ENCODE data around the gene SNF8. TPM values are rescaled to one million over a fixed set of nuclear protein-coding genes. Genes with fewer than 3 reads are reported as not detected.

SNF8 gene
- polyA plus RNA-seq, 1 experiment = 116 TPM

DNA sequence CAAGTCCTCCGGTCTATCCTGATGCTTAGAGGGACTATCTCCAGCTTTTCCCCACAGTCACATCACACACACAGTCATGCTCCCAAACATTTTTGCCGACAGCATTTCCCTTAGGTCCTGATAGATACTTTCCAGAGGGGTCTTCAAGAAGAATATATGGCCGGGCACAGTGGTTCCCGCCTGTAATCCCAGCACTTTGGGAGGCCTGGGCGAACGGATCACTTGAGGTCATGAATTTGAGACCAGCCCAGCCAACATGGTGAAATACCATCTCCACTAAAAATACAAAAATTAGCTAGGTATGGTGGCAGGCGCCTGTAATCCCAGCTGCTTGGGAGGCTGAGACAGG lies 28.1 kb upstream of the SNF8 start:
- ChIA-PET CTCF (interaction anchor here (1.0 to 1.5 kb wide), 3 partner anchors 11 to 60 kb away, joined by 3 to 7 read pairs (median 6); no protein-coding TSS in a partner anchor), POLR2A (interaction anchor here (0.6 to 2.5 kb wide), 6 partner anchors 9 to 28 kb away, joined by 3 to 18 read pairs (median 5); partner anchors contain the start of genes IGF2BP1 and SNF8)
- Histone ChIP-seq H3K9me3 (ENCODE audit: control insufficient read depth, insufficient read depth, low read length) (no peaks in the 10 kb centered on the region; the same call in 1 of the 2 replicates), H3K27ac (ENCODE audit: low read depth, low read length) (peak overlapping the region; percentile 92), H3K27me3 (ENCODE audit: control insufficient read depth, insufficient read depth, low read length) (no peaks in the 10 kb centered on the region), H3K4me3 (ENCODE audit: low read depth, low read length) (no peak overlapping the region; the same call in 1 of the 2 replicates)
- DNase-seq (ENCODE audit: low read depth, low spot score) = no peak
- TF ChIP-seq CTCF (IDR thresholded peaks at IDR 0.05; ENCODE audit: low read depth, low read length) = no peak

GRCh38 chr17:48970865-48971687 lies 26.4 kb upstream of the SNF8 start:
- no peak overlapping the region for H3K4me3 ChIP-seq (ENCODE audit: low read depth, low read length)
- DNase-seq (ENCODE audit: low read depth, low spot score) = no peak
- peak overlapping the region; percentile 96 for H3K27ac ChIP-seq (ENCODE audit: low read depth, low read length)
- ChIA-PET POLR2A (interaction anchor here (1.0 to 2.5 kb wide), 3 partner anchors 9 to 26 kb away, joined by 3 to 18 read pairs (median 5); partner anchors contain the start of gene SNF8), CTCF (no interaction called here)
- no peaks in the 10 kb centered on the region for H3K27me3 ChIP-seq (ENCODE audit: control insufficient read depth, insufficient read depth, low read length)
- TF ChIP-seq CTCF (IDR thresholded peaks at IDR 0.05; ENCODE audit: low read depth, low read length) = no peak
- H3K9me3 ChIP-seq (ENCODE audit: control insufficient read depth, insufficient read depth, low read length) = no peaks in the 10 kb centered on the region

DNA sequence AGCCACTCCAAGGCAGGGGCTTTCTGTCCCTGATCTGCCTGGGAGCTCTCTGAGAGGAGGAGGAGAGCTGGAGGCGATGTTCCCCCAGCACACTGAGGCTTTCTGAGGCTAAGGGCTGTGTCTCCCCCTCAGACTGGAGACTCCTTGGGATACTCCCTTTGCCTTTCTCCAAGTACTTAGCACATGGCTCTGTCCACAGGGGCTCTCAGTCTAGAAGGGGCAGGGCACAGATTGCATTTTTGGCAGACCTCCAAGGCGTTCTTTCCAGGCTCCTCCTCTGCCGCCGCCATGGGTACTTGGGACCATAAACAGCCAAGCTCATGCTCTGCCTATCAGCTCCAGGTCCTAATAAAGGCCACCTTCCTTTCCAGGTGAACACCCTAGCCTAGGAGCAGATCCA lies 25.6 kb upstream of the SNF8 start:
- H3K9me3 ChIP-seq (ENCODE audit: control insufficient read depth, insufficient read depth, low read length) = no peaks in the 10 kb centered on the region
- CTCF ChIA-PET = no interaction called here
- DNase-seq (ENCODE audit: low read depth, low spot score) = no peak
- POLR2A ChIA-PET = interaction anchor here (1.0 to 1.3 kb wide), 2 partner anchors 23 to 25 kb away, joined by 3 to 5 read pairs; partner anchors contain the start of gene SNF8
- no peak overlapping the region for H3K27ac ChIP-seq (ENCODE audit: low read depth, low read length)
- no peak overlapping the region for H3K4me3 ChIP-seq (ENCODE audit: low read depth, low read length)
- H3K27me3 ChIP-seq (ENCODE audit: control insufficient read depth, insufficient read depth, low read length) = no peaks in the 10 kb centered on the region
- TF ChIP-seq CTCF (IDR thresholded peaks at IDR 0.05; ENCODE audit: low read depth, low read length) = no peak

GRCh38 chr17:48961516-48962233 lies 17.0 kb upstream of the SNF8 start:
- ChIA-PET CTCF (interaction anchor here (0.5 to 1.1 kb wide), 6 partner anchors 11 to 265 kb away, joined by 4 to 9 read pairs (median 5); no protein-coding TSS in a partner anchor), POLR2A (interaction anchor here (0.5 to 3.4 kb wide), 7 partner anchors 10 to 374 kb away, joined by 3 to 18 read pairs (median 6); partner anchors contain the start of genes ATP5MC1 and SNF8)
- DNase-seq (ENCODE audit: low read depth, low spot score) = no peak

More at GRCh38 chr17:48961516-48962233, 17.0 kb upstream of the SNF8 start:
- H3K9me3 ChIP-seq (ENCODE audit: control insufficient read depth, insufficient read depth, low read length) = no peaks in the 10 kb centered on the region
- H3K4me3 ChIP-seq (ENCODE audit: low read depth, low read length) = no peak overlapping the region
- H3K27me3 ChIP-seq (ENCODE audit: control insufficient read depth, insufficient read depth, low read length) = no peaks in the 10 kb centered on the region
- H3K27ac ChIP-seq (ENCODE audit: low read depth, low read length) = peak overlapping the region; percentile 47
- TF ChIP-seq CTCF (IDR thresholded peaks at IDR 0.05; ENCODE audit: low read depth, low read length) = no peak
